Loucy (cell line): ENCODE measurements around the gene THADA.

Experiments
- H2AFZ ChIP-seq: fragments of 200-600 bp; sonication (generic); 2 replicates; pipeline ENCODE4 v1.6.0; 2016; ENCODE audit warnings: antibody characterized with exemption, mild to moderate bottlenecking, low read length, moderate library complexity
- H3F3A ChIP-seq: fragments of 200-600 bp; 2 replicates; pipeline ENCODE4 v1.6.0; 2016; ENCODE audit warnings: antibody characterized with exemption, low read depth, mild to moderate bottlenecking
- H3K27me3 ChIP-seq: fragments of 200-600 bp; sonication (generic); 2 replicates; pipeline ENCODE4 v1.6.1; 2014; ENCODE audit warnings: low read length, mild to moderate bottlenecking; ENCODE audit not compliant: insufficient read depth, poor library complexity, severe bottlenecking
- H3K36me3 ChIP-seq: fragments of 200-600 bp; sonication (generic); 2 replicates; pipeline ENCODE4 v1.6.1; 2016; ENCODE audit warnings: low read length; ENCODE audit not compliant: insufficient read depth
- H3K4me1 ChIP-seq: fragments of 200-600 bp; sonication (generic); 2 replicates; pipeline ENCODE4 v1.5.1; 2014; ENCODE audit warnings: low read length, mild to moderate bottlenecking; ENCODE audit not compliant: insufficient read depth, poor library complexity, severe bottlenecking
- H3K4me2 ChIP-seq: fragments of 200-600 bp; sonication (generic); 2 replicates; pipeline ENCODE4 v1.6.0; 2014; ENCODE audit warnings: antibody characterized with exemption, low read length, low read depth, mild to moderate bottlenecking; ENCODE audit not compliant: poor library complexity, severe bottlenecking
- H3K4me3 ChIP-seq: fragments of 200-600 bp; sonication (generic); 2 replicates; pipeline ENCODE4 v1.5.1; 2014; ENCODE audit warnings: low read length, mild to moderate bottlenecking, mixed read lengths; ENCODE audit not compliant: poor library complexity, severe bottlenecking
- H3K79me2 ChIP-seq: fragments of 200-600 bp; sonication (generic); 2 replicates; pipeline ENCODE4 v1.6.1; 2014; ENCODE audit warnings: low read length; ENCODE audit not compliant: insufficient read depth
- H3K9ac ChIP-seq: fragments of 200-600 bp; sonication (generic); 2 replicates; pipeline ENCODE4 v1.6.0; 2014; ENCODE audit warnings: mild to moderate bottlenecking, low read depth, low read length, moderate library complexity; ENCODE audit not compliant: poor library complexity, severe bottlenecking
- H3K9me2 ChIP-seq: fragments of 200-600 bp; sonication (generic); replicated peaks from 2 replicates; pipeline ENCODE4 v1.6.1; 2016; ENCODE audit warnings: low read depth, low read length, mixed read lengths
- H3K9me3 ChIP-seq: fragments of 200-600 bp; sonication (generic); 2 replicates; pipeline ENCODE4 v1.6.1; 2014; ENCODE audit warnings: mild to moderate bottlenecking, antibody characterized with exemption, low read length, low read depth; ENCODE audit not compliant: insufficient read depth
- H4K20me1 ChIP-seq: fragments of 200-600 bp; sonication (generic); 2 replicates; pipeline ENCODE4 v1.6.0; 2014; ENCODE audit warnings: antibody characterized with exemption, low read length, mild to moderate bottlenecking; ENCODE audit not compliant: insufficient read depth, poor library complexity, severe bottlenecking
- EZH2phosphoT487 ChIP-seq: fragments of 200-600 bp; IDR thresholded peaks from 2 replicates; pipeline ENCODE4 v1.6.1; 2018; ENCODE audit warnings: antibody characterized with exemption, mild to moderate bottlenecking, moderate library complexity, borderline replicate concordance
- TF ChIP-seq, protein P1 (sequence below): fragments of 200-600 bp; sonication (generic); conservative IDR thresholded peaks from 2 replicates; pipeline ENCODE4 v1.5.1; 2014; ENCODE audit warnings: mild to moderate bottlenecking, antibody characterized with exemption, low read length

THADA gene

DNA sequence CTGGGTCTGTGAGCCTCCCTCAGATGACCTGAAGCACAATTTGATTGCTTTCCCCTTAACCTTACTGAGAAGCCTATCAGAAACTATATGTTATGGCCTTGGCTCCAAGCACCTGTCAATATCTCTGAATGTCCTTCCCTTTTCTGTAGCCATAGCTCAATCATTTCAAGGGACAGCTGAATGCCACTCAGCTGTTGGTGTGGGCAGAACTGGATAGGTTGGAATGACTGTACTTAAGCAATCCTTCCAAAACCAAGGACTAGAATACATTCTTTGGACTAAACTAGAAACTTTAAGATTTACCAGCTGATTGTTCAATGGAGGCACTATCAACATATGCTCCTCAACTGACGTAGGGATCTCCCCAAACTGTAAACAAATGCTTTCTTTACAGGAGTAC is 159.4 kb downstream of the THADA start:
- Histone ChIP-seq H3K79me2 (no peaks in the 10 kb centered on the region), H3K4me3 (no peak overlapping the region), H3F3A (no peaks in the 10 kb centered on the region), H3K4me2 (no peak overlapping the region), H3K9me3 (no peaks in the 10 kb centered on the region), H3K9me2 (no peaks in the 10 kb centered on the region), H3K9ac (no peak overlapping the region), H3K36me3 (no peaks in the 10 kb centered on the region), H3K4me1 (no peaks in the 10 kb centered on the region), H2AFZ (no peak overlapping the region), H4K20me1 (no peaks in the 10 kb centered on the region), H3K27me3 (no peaks in the 10 kb centered on the region)
- TF ChIP-seq EZH2phosphoT487, result no peak
- TF ChIP-seq, protein P1, sequence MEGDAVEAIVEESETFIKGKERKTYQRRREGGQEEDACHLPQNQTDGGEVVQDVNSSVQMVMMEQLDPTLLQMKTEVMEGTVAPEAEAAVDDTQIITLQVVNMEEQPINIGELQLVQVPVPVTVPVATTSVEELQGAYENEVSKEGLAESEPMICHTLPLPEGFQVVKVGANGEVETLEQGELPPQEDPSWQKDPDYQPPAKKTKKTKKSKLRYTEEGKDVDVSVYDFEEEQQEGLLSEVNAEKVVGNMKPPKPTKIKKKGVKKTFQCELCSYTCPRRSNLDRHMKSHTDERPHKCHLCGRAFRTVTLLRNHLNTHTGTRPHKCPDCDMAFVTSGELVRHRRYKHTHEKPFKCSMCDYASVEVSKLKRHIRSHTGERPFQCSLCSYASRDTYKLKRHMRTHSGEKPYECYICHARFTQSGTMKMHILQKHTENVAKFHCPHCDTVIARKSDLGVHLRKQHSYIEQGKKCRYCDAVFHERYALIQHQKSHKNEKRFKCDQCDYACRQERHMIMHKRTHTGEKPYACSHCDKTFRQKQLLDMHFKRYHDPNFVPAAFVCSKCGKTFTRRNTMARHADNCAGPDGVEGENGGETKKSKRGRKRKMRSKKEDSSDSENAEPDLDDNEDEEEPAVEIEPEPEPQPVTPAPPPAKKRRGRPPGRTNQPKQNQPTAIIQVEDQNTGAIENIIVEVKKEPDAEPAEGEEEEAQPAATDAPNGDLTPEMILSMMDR, result no peak

DNA sequence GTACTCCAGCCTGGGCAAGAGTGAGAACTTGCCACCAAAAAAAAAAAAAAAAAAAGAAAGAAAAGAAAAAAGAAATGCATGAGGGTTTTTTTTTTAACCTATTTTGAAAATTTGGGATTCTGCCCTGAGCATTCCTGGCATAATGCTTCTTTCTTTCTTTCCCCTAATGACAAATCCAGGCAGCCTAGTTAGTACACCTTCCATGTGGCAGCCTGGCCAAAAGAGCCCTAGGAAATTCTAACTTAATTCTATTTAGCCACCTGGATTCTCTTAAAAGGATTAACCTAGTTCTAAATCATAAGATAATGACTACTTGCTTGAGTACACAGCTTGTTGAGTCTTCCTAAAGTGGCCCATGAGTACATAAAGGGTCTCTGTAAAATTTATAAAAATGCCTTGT is 160.1 kb downstream of the THADA start:
- no peaks in the 10 kb centered on the region for H3F3A ChIP-seq
- H3K4me3 ChIP-seq, result no peak overlapping the region
- no peaks in the 10 kb centered on the region for H3K9me3 ChIP-seq
- no peak overlapping the region for H2AFZ ChIP-seq
- H3K9me2 ChIP-seq, result no peaks in the 10 kb centered on the region
- TF ChIP-seq EZH2phosphoT487, result no peak
- TF ChIP-seq, protein P1, result no peak
- no peak overlapping the region for H3K4me2 ChIP-seq
- H3K4me1 ChIP-seq, result no peaks in the 10 kb centered on the region
- H3K9ac ChIP-seq, result no peak overlapping the region
- H4K20me1 ChIP-seq, result no peaks in the 10 kb centered on the region
- H3K79me2 ChIP-seq, result no peaks in the 10 kb centered on the region
- no peaks in the 10 kb centered on the region for H3K27me3 ChIP-seq
- H3K36me3 ChIP-seq, result no peaks in the 10 kb centered on the region

DNA sequence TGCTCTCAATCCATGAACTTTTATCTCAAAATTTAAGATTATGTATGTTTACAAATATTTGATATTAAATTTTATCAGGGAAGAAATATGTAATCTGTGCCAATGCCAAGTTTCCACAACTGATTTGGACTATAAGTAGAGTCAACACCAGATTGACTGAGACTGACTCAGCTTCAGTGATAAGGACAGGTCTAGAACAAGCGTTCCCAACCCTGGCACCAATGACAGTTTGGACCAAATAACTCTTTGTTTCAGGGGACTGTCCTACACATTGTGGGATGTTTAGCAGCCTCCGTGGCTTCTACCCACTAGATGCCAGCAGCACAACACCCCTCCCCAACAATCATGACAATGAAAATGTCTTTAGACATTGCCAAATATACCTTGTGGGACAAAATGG is 165.3 kb downstream of the THADA start:
- no peak overlapping the region for H3K4me3 ChIP-seq
- no peaks in the 10 kb centered on the region for H3K36me3 ChIP-seq
- TF ChIP-seq, protein P1, result no peak
- TF ChIP-seq EZH2phosphoT487, result no peak
- H3K9me2 ChIP-seq, result no peaks in the 10 kb centered on the region
- H3K27me3 ChIP-seq, result no peaks in the 10 kb centered on the region
- H3K4me2 ChIP-seq, result no peak overlapping the region
- no peaks in the 10 kb centered on the region for H4K20me1 ChIP-seq
- no peaks in the 10 kb centered on the region for H3K9me3 ChIP-seq
- H3K79me2 ChIP-seq, result no peaks in the 10 kb centered on the region
- no peak overlapping the region for H2AFZ ChIP-seq
- peaks cover 10% of the 10 kb centered on the region; the same call in 1 of the 2 replicates for H3F3A ChIP-seq
- no peak overlapping the region for H3K9ac ChIP-seq
- H3K4me1 ChIP-seq, result peaks cover 17% of the 10 kb centered on the region
